Ovary (tissue), 9 donors: Measurements from ENCODE around the gene LGALS7B. TPM values are rescaled to one million over a fixed set of nuclear protein-coding genes. Genes with fewer than 3 reads are reported as not detected.
A peak's percentile ranks its signal among the peaks of the same experiment; 100 is the strongest.
"Not testable (repeated sequence)": the region's sequence is repeated elsewhere in the genome, so short reads cannot be mapped to it uniquely, and the experiment has no call there.

Experiments
- DNase-seq, 5 donors: peaks; one replicate each; pipeline ENCODE4 v3.0.0-alpha.2; 2019 to 2020
- H3K27ac ChIP-seq, 2 donors: fragments of 200-600 bp; one replicate each; pipeline versions ENCODE4 v1.5.1 to v1.8.0; 2019 to 2022
- H3K27me3 ChIP-seq: fragments of 200-600 bp; one replicate; pipeline ENCODE4 v1.8.0; 2022
- H3K36me3 ChIP-seq: fragments of 200-600 bp; sonication (generic); one replicate; pipeline ENCODE4 v1.5.1; 2019
- H3K4me1 ChIP-seq: one replicate; pipeline ENCODE4 v1.8.1; 2013; ENCODE audit warnings: mild to moderate bottlenecking, moderate library complexity; ENCODE audit not compliant: insufficient read depth
- H3K4me3 ChIP-seq: fragments of 200-600 bp; sonication (generic); one replicate; pipeline ENCODE4 v1.5.1; 2017
- H3K9me3 ChIP-seq, 2 donors: fragments of 200-600 bp in 1 of 2; sonication (generic) in 1 of 2; one replicate each; pipeline versions ENCODE4 v1.5.1 to v1.8.1; 2013 to 2019; ENCODE audit warnings: mild to moderate bottlenecking in 1 of 2, moderate library complexity in 1 of 2
- CTCF ChIP-seq, 3 donors: fragments of 450-650 bp in 2 of 3; fragments of 200-600 bp in 1 of 3; IDR thresholded peaks; one replicate each; pipeline versions ENCODE4 v1.5.1 to v1.8.0; 2016 to 2022; ENCODE audit warnings: antibody characterized with exemption in 3 of 3, mild to moderate bottlenecking in 1 of 3
- EP300 ChIP-seq: sonication (generic); formaldehyde crosslinking; IDR thresholded peaks from one replicate; pipeline ENCODE4 v1.6.1; 2017; ENCODE audit warnings: antibody characterized with exemption
- POLR2A ChIP-seq: fragments of 450-650 bp; IDR thresholded peaks from one replicate; pipeline ENCODE4 v1.6.1; 2017; ENCODE audit warnings: antibody characterized with exemption, mild to moderate bottlenecking, moderate library complexity
- WGBS, 3 donors: extraction: QIAGEN DNeasy Blood & Tissue Kit in 1 of 3; methylation state at CpG; one replicate each; pipeline versions ENCODE4 v1.1.5 to v1.1.7; 2013 to 2017; 5-methylcytosine and 5-hydroxymethylcytosine counted together
- intact Hi-C, 4 donors: fragments of 100-400 bp; cut with DNase I; formaldehyde crosslinking; loops; one replicate each; pipeline versions ENCODE4 v1.11.0 to v1.15.1; 2022 to 2023
- polyA plus RNA-seq, 2 donors: library from polyadenylated mRNA; stranded (reverse); fragments of 200-250 nt in 1 of 2; fragments of 350-450 nt in 1 of 2; fragmentation: Illumina TruSeq in 1 of 2; extraction: RNeasy Lipid Tissue Mini Kit (QIAGEN cat#74804) in 1 of 2; gene quantifications; one replicate each; pipeline ENCODE4 v1.2.3, GENCODE V29; 2013 to 2014
- total RNA-seq, 7 donors: library from RNA; depleted of rRNA in 2 of 7; stranded (reverse); fragments of >200 nt in 2 of 7; fragmentation: NEBNext Ultra II Directional in 3 of 7; extraction: Animal tissue kit (Norgen Biotek cat#: 25700) in 3 of 7; gene quantifications; one replicate each; pipeline versions ENCODE4 v1.1.0 to v1.2.4, GENCODE V29; 2016 to 2023
- donor health status: DM: no; HTN: no; CAD: no; lungs with moderate emphysema.
- donor health status: DM: no; HTN: no; CAD: no.
- donor health status: Bipolar disorder and iron deficiency.
- donor health status: DM: yes; HTN: yes; CAD: no.
- donor health status: DM: no; HTN: no; CAD: no.
- donor health status: DM: yes; HTN: yes; CAD: no.

The LGALS7B gene
- total and polyA plus RNA-seq, 9 donors, result not detected

DNA sequence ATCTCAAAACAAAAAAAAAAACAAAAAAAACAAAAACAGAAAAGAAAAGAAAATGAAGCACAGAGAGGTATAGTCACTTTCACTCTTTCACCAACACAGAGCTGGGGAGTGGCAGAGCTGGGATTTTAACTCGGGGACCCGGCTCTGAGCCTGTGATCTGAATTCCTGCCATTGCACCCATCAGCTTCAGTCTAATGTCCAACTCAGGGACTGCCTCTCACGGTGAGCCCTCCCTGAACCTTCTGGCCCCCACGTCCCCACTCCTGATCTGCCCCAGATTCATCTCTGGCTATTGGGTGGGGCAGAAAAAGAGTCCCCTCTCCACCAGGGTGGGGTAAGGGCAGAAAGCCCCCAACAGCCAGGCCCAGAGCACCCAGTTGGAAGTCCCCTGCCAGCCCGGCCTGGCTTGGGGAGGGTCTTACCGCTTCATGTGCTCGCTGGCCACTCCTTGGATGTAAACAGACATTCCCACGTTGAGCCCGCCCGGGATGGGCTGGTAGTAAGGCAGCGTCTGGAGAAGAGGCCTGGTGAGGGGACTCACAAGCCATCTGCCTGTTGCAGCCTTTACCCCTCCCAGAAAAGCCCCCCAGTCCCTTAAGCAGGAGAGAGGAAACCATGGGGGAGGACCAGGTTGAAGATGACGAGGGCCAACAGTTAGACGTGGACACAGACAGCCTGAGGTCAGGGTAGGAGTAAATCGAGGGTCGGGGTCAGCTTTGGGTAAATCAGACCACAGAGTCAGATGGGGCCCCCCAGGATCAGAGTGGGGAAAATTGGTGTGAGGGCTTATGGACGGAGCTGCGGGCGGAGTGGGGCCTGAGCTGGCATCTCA, 23.2 kb downstream of the LGALS7B start:
- H3K27ac ChIP-seq, result no peak overlapping the region
- DNase-seq, result no peak
- intact Hi-C loops, result no loop called here
- no peak overlapping the region for H3K4me3 ChIP-seq
- H3K4me1 ChIP-seq, result no peaks in the 10 kb centered on the region
- 68 to 69% (median 69%) methylated on average over 18 of the region's 18 CpGs for WGBS, 3 donors
- H3K27me3 ChIP-seq, result no peaks in the 10 kb centered on the region
- TF ChIP-seq CTCF (IDR thresholded peaks at IDR 0.05), result no peak
- no peak for TF ChIP-seq POLR2A
- TF ChIP-seq EP300, result no peak
- no peaks in the 10 kb centered on the region for H3K9me3 ChIP-seq
- no peaks in the 10 kb centered on the region for H3K36me3 ChIP-seq

- TF ChIP-seq CTCF (IDR thresholded peaks at IDR 0.05), result no peak
- TF ChIP-seq POLR2A, result no peak
- TF ChIP-seq EP300, result no peak
- 79 to 82% (median 81%) methylated on average over 15 of the region's 15 CpGs for WGBS, 3 donors
- Histone ChIP-seq H3K27ac (no peak within 1 kb of the TSS), H3K36me3 (no peaks in the 10 kb centered on the region), H3K9me3 (no peaks in the 10 kb centered on the region), H3K4me1 (no peaks in the 10 kb centered on the region), H3K27me3 (no peaks in the 10 kb centered on the region), H3K4me3 (peak within 1 kb of the TSS; percentile 6)
- no peak for DNase-seq
- intact Hi-C loops, result no loop called here
Observed at GRCh38 chr19:38812841-38813320, 23.9 kb downstream of the LGALS7B start, which contains the start of gene LGALS4. Gene LGALS4 (minus strand): TSS chr19:38812945. CDS start chr19:38812886, 59 bp downstream.

- intact Hi-C loops, result no loop called here
- TF ChIP-seq POLR2A, result no peak
- no peaks in the 10 kb centered on the region for H3K9me3 ChIP-seq
- H3K27ac ChIP-seq, result no peak overlapping the region
- no peak overlapping the region for H3K4me3 ChIP-seq
- WGBS, 3 donors, result 82 to 86% (median 84%) methylated on average over 6 of the region's 6 CpGs
- no peaks in the 10 kb centered on the region for H3K4me1 ChIP-seq
- no peaks in the 10 kb centered on the region for H3K27me3 ChIP-seq
- no peaks in the 10 kb centered on the region for H3K36me3 ChIP-seq
- DNase-seq, result no peak
Observed at GRCh38 chr19:38813323-38813722, 24.3 kb downstream of the LGALS7B start.

DNA sequence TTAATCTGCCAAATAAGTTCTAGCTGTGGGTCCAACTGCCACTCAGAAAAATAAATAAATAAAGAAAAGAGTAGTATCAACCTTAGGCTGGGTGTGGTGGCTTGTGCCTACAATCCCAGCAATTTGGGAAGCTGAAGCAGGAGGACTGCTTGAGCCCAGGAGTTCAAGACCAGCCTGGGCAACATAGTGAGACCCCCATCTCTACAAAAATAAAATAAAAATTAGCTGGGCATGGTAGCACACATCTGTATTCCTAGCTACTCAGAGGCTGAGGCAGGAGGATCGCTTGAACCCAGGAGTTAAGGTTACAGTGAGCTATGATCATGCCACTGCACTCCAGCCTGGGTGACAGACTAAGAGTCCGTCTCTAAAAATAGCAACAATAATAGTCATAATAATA, 24.9 kb downstream of the LGALS7B start:
- H3K27ac ChIP-seq, H3K27me3 ChIP-seq, H3K4me3 ChIP-seq, intact Hi-C loops, H3K36me3 ChIP-seq, H3K9me3 ChIP-seq, H3K4me1 ChIP-seq, DNase-seq: not testable (repeated sequence)
- 70 to 85% (median 72%) methylated on average over 2 of the region's 2 CpGs for WGBS, 3 donors

GRCh38 chr19:38815059-38816001, 26.3 kb downstream of the LGALS7B start:
- no peaks in the 10 kb centered on the region for H3K36me3 ChIP-seq
- H3K4me3 ChIP-seq, result no peak overlapping the region
- no peak for DNase-seq
- intact Hi-C loops, result no loop called here
- H3K27me3 ChIP-seq, result no peaks in the 10 kb centered on the region
- H3K27ac ChIP-seq, result no peak overlapping the region
- 88 to 91% (median 89%) methylated on average over 34 of the region's 34 CpGs for WGBS, 3 donors
- no peak for TF ChIP-seq EP300
- no peak for TF ChIP-seq CTCF (IDR thresholded peaks at IDR 0.05)
- TF ChIP-seq POLR2A, result no peak
- no peaks in the 10 kb centered on the region for H3K9me3 ChIP-seq
- peaks cover 3% of the 10 kb centered on the region for H3K4me1 ChIP-seq
